Vagina (tissue), 2 donors: ENCODE data around the gene TSPAN32. TPM values are rescaled to one million over a fixed set of nuclear protein-coding genes. Genes with fewer than 3 reads are reported as not detected.

Experiments used
- DNase-seq, 2 donors: peaks; one replicate each; pipeline ENCODE4 v3.0.0-alpha.2; 2017; ENCODE audit errors: extremely low spot score in 2 of 2
- H3K27ac ChIP-seq: fragments of 200-600 bp; sonication (generic); one replicate; pipeline ENCODE4 v1.5.1; 2019
- H3K27me3 ChIP-seq: fragments of 200-600 bp; sonication (generic); one replicate; pipeline ENCODE4 v1.5.1; 2019
- H3K36me3 ChIP-seq, 2 donors: fragments of 200-600 bp; sonication (generic); one replicate each; pipeline ENCODE4 v1.5.1; 2017 to 2019
- H3K4me1 ChIP-seq: fragments of 200-600 bp; sonication (generic); one replicate; pipeline ENCODE4 v1.5.1; 2019
- H3K4me3 ChIP-seq, 2 donors: fragments of 200-600 bp; sonication (generic); 1 replicate in 1 of 2; 2 replicates in 1 of 2; pipeline ENCODE4 v1.5.1; 2016 to 2019
- H3K9me3 ChIP-seq: fragments of 200-600 bp; sonication (generic); one replicate; pipeline ENCODE4 v1.5.1; 2019
- POLR2A ChIP-seq, 2 donors: fragments of 450-650 bp; IDR thresholded peaks; one replicate each; pipeline ENCODE4 v1.6.1; 2017; ENCODE audit warnings: antibody characterized with exemption in 2 of 2, mild to moderate bottlenecking in 2 of 2, moderate library complexity in 2 of 2
- POLR2AphosphoS5 ChIP-seq, 2 donors: sonication (generic); formaldehyde crosslinking; IDR thresholded peaks; one replicate each; pipeline ENCODE4 v1.9.0; 2017; ENCODE audit warnings: antibody characterized with exemption in 2 of 2, mild to moderate bottlenecking in 2 of 2, low read depth in 1 of 2; ENCODE audit not compliant: insufficient read depth in 1 of 2
- intact Hi-C: fragments of 100-400 bp; cut with DNase I; formaldehyde crosslinking; loops from one replicate; pipeline ENCODE4 v1.15.1; 2023
- total RNA-seq: library from RNA; depleted of rRNA; stranded (reverse); fragments of >200 nt; gene quantifications from one replicate; pipeline ENCODE4 v1.2.3, GENCODE V29; 2016
- TF ChIP-seq, protein P1 (sequence below), 3 experiments: fragments of 450-650 bp in 2 of 3; fragments of 200-600 bp in 1 of 3; sonication (generic) in 1 of 3; IDR thresholded peaks; one replicate each; pipeline ENCODE4 v1.5.1; 2017 to 2019; ENCODE audit warnings: antibody characterized with exemption in 3 of 3, mild to moderate bottlenecking in 2 of 3, moderate library complexity in 2 of 3

Gene TSPAN32
- total RNA-seq, 1 donor from 2014 or later, result 3.7 TPM

DNA sequence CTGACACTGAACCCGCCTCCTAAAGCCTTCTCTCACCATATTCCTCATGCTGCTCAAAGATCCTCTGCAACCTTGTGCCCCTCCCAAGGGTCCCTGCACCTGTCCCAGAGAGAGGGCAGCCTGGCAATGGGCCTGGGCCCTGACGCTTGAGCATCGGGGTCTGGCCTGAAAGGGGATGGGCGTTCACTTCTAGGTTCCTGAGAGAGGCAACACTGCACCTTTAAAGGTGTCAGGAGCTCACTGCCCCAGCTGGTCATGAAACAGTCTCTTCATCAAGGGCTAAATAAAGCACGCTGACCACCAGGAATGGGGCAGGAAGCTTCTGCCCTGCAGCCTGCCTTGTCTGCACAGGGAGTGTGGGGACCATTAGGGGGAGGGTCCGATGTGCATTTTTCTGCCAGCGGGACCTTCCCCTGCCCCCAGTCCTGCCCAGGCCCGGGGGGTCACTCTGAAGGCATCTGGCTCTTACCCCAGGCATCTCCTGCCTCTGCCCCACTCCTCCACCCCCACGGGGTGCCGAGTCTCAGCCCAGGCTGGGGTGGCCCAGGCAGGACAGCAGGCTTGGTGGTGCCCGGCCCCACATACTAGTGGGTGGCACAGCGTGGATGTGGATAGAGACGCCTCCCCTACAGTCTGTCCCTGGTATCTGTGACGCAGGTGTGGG is 3.5 kb upstream of the TSPAN32 start:
- Histone ChIP-seq H3K4me1 (peaks cover 6% of the 10 kb centered on the region), H3K9me3 (no peaks in the 10 kb centered on the region), H3K27ac (no peak overlapping the region), H3K27me3 (no peaks in the 10 kb centered on the region), H3K36me3 (no peaks in the 10 kb centered on the region), H3K4me3 (no peak overlapping the region)
- peak; percentile 52 to 84 for DNase-seq
- TF ChIP-seq, protein P1, sequence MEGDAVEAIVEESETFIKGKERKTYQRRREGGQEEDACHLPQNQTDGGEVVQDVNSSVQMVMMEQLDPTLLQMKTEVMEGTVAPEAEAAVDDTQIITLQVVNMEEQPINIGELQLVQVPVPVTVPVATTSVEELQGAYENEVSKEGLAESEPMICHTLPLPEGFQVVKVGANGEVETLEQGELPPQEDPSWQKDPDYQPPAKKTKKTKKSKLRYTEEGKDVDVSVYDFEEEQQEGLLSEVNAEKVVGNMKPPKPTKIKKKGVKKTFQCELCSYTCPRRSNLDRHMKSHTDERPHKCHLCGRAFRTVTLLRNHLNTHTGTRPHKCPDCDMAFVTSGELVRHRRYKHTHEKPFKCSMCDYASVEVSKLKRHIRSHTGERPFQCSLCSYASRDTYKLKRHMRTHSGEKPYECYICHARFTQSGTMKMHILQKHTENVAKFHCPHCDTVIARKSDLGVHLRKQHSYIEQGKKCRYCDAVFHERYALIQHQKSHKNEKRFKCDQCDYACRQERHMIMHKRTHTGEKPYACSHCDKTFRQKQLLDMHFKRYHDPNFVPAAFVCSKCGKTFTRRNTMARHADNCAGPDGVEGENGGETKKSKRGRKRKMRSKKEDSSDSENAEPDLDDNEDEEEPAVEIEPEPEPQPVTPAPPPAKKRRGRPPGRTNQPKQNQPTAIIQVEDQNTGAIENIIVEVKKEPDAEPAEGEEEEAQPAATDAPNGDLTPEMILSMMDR (IDR thresholded peaks at IDR 0.05), result no peak
- no peak for TF ChIP-seq POLR2AphosphoS5 (IDR thresholded peaks at IDR 0.05; ENCODE audit: insufficient read depth in 1 of 2, low read depth in 1 of 2)
- TF ChIP-seq POLR2A (IDR thresholded peaks at IDR 0.05), result no peak
- intact Hi-C loops, result no loop called here

DNA sequence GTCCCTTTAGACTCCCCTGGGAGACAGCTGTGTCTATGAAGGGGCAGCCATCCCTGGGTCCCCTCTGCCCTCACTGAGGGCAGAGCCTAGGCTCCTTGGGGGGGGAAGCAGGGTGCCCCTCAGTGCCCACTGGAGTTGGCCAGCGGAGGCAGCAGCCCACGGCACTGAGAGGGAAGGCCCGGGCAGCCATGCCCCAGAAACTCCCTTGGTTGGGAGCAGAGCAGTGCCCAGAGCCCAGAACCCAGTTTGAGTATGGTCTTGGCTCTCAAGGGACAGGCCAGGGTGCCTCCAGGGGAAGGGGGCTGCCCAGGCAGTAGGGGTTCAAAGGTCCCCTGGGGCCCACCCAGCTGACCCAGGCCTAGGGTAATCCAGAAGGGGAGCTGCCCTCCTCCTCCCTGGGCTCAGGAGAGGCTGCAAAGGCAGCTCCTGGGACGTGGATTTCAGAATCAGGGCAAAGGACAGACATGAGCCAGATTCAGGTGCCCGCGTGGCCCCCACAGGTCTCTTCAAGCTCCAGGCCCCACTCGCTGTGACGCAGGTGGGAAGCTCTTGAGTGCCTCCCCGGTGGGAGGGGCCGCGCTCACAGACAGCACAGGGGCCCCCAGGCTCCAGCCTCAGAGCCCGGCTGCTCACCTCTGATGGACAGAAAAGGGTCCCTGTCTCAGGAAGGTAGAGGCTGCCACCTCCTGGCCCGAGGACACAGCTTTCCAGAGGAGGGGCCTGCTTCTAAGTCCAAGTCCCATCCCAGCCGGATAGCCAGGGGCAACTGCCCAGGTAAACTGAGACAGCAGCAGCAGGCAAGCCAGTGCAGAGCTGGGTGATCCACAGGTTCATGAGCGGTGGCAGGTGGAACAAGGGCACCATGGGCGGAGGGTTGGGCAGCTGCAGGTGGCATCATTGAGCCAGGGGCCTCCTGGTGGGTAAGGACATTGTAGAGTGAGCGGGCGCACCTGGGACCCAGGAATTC is 2.7 kb upstream of the TSPAN32 start:
- peak; percentile 70 to 90 for DNase-seq
- intact Hi-C loops, result no loop called here
- H3K27me3 ChIP-seq, result no peaks in the 10 kb centered on the region
- no peak overlapping the region for H3K27ac ChIP-seq
- no peak overlapping the region for H3K4me3 ChIP-seq
- TF ChIP-seq POLR2A (IDR thresholded peaks at IDR 0.05), result no peak
- TF ChIP-seq POLR2AphosphoS5 (IDR thresholded peaks at IDR 0.05; ENCODE audit: insufficient read depth in 1 of 2, low read depth in 1 of 2), result no peak
- TF ChIP-seq, protein P1 (IDR thresholded peaks at IDR 0.05), result peak in 1 of 3 experiments; percentile 21
- H3K4me1 ChIP-seq, result peaks cover 15% of the 10 kb centered on the region
- H3K36me3 ChIP-seq, result no peaks in the 10 kb centered on the region
- no peaks in the 10 kb centered on the region for H3K9me3 ChIP-seq

DNA sequence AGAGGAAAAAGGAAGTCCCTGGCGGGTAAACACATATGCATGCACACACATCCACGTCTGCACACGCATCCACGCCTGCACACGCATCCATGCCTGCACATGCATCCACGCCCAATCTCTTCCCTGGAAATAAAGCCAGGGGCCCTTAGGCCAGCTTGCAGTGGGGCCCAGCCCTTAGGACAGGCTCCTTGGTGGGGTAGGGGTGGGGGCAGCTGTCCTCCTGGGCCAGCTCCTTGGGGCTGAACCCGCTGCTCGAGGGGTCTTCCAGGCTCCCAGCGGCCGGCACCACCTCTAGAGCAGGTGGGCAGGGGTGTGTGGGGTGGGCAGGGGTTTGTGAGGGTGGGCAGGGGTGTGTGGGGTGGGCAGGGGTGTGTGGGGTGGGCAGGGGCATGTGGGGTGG is 2.0 kb upstream of the TSPAN32 start:
- intact Hi-C loops, result loop anchor here (10.0 kb wide), 1 partner anchor 595 kb away; no protein-coding TSS in a partner anchor
- Histone ChIP-seq H3K36me3 (no peaks in the 10 kb centered on the region), H3K27me3 (no peaks in the 10 kb centered on the region), H3K27ac (no peak overlapping the region), H3K4me1 (peaks cover 22% of the 10 kb centered on the region), H3K9me3 (no peaks in the 10 kb centered on the region), H3K4me3 (no peak overlapping the region)
- no peak for DNase-seq
- TF ChIP-seq, protein P1 (IDR thresholded peaks at IDR 0.05), result no peak
- TF ChIP-seq POLR2A (IDR thresholded peaks at IDR 0.05) (no peak), POLR2AphosphoS5 (IDR thresholded peaks at IDR 0.05; ENCODE audit: insufficient read depth in 1 of 2, low read depth in 1 of 2) (no peak)

DNA sequence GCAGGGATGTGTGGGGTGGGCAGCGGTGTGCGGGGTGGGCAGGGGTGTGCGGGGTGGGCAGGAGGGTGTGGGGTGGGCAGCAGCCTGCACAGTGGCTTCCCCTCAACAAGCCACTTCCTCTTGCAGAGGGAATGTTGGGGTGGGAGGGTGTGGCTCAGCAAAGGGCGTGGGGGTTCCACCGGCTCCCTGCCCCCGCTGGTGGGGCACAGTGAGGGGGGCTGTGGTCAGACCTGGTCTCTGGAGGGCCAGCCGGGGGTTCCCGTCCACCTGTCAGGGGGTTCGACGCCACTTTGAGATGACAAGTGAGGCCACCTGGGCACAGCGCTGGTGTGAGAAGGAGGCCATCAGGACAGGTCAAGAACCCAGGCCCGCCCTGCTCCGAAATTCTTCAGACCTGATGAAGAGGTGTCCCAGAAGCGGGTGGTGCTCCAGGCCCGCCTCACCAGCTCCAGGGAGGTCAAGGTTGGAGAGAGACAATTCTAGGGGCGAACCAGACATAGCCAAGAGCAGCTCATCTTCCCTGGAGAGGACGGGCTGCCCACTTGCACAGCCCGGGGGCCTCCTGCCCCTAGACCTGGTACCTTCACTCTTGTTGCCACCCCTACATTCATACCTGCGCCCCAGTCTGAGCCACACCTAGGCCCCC is 1.4 kb upstream of the TSPAN32 start:
- no peaks in the 10 kb centered on the region for H3K9me3 ChIP-seq
- no peak overlapping the region for H3K27ac ChIP-seq
- H3K27me3 ChIP-seq, result no peaks in the 10 kb centered on the region
- intact Hi-C loops, result loop anchor here (10.0 kb wide), 1 partner anchor 594 kb away; no protein-coding TSS in a partner anchor
- peak overlapping the region in 1 of 2 donors; percentile 24 for H3K4me3 ChIP-seq
- no peak for TF ChIP-seq POLR2A (IDR thresholded peaks at IDR 0.05)
- TF ChIP-seq, protein P1 (IDR thresholded peaks at IDR 0.05), result no peak
- no peak for TF ChIP-seq POLR2AphosphoS5 (IDR thresholded peaks at IDR 0.05; ENCODE audit: insufficient read depth in 1 of 2, low read depth in 1 of 2)
- H3K4me1 ChIP-seq, result peaks cover 28% of the 10 kb centered on the region
- peak in 1 of 2 donors; percentile 83 for DNase-seq
- no peaks in the 10 kb centered on the region for H3K36me3 ChIP-seq
